GM21825 (cell line): Measurements from ENCODE around the gene BOD1.
A peak's percentile ranks its signal among the peaks of the same experiment; 100 is the strongest.
"Not testable (repeated sequence)": the region's sequence is repeated elsewhere in the genome, so short reads cannot be mapped to it uniquely, and the experiment has no call there.

Experiments
- ATAC-seq: cut with Tn5 transposase; IDR thresholded peaks from one replicate; pipeline ENCODE4 v1.9.1; 2021; ENCODE audit warnings: mild to moderate bottlenecking, moderate library complexity; ENCODE audit not compliant: unreplicated experiment

The BOD1 gene

GRCh38 chr5:173620784-173621183, 4.3 kb upstream of the BOD1 start:
- no peak for ATAC-seq

DNA sequence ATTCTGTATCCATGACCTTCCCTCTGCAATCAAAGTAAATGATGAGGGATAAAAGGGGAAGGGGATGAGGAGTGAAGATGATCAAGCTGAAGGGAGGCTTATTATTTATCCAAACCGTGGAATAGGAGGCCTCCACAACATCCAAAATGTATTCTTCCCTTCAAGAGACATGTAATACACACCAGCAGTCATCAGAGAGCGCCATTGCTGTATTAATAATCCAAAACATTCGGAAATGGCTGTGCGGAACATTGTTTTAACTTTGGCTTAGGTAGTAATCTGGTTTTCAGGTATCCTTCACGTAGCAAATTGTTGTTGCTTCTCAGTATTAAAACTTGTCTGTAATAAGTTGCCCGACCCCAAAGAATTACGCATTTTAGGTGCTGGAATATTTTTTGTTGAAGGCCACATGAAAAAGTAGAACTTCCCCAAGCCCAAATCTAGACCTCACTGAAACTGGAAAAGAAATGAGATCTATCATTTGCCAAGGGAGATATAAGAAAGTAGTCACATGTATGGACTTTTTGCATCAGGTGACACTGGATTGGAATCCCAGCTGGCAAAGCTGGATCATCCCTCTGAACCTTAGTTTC, 2.6 kb upstream of the BOD1 start:
- no peak for ATAC-seq

GRCh38 chr5:173615884-173616576, 420 bp downstream of the BOD1 start:
- peak; percentile 48 for ATAC-seq

DNA sequence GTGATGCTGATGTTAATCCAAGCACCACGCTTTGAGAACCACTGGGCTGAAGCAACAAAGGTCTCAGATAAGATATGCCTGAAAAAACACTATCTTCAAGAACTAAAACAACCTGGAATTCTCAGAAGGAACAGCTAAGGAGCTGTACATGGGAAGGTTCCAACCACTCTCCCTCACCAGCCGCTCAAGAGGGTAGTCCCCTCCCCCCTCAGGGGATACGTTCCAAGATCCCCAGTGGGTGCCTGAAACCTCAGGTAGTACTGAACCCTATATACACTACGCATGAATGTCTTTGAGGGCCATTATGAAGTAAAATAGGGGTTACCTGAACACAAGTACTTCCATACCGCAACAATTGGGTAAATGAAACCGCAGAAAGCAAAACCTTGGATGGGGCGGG, 1.9 kb downstream of the BOD1 start:
- no peak for ATAC-seq

DNA sequence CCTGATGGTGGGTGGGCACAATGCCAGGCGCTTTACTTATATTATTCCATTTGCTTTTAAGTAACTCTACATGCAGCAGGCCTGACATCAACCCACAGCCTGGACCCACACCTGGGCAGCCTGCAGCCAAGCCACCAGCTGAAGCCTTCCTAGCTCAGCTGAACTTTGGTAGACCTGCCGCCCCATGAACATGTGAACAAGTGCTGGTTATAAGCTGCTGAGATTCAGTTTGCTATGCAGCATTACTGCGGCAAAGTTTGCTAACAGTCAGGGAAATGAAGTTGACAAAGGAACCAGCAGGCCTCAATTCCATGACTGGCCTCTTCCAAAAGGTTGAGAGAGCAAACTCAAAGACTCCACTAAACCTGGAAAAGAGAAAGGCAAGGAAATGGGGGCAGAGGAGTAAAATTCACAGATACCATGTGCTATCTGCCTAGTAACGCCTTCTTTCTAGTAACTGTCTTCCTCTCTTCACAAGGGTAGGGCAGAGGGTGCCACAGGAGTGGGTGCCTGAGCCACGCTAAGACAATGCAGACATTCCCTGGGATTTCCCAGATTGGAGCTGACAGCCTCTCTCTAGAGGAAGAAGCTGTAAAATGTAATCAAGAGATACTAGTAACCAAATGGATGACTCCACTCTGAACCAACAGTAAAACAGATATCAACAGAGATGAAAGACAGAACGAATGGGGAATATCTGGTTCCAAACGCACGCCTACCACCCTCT, 2.9 kb downstream of the BOD1 start:
- no peak for ATAC-seq

GRCh38 chr5:173612948-173613347, 3.5 kb downstream of the BOD1 start:
- no peak for ATAC-seq

GRCh38 chr5:173611706-173612105, 4.7 kb downstream of the BOD1 start:
- no peak for ATAC-seq

DNA sequence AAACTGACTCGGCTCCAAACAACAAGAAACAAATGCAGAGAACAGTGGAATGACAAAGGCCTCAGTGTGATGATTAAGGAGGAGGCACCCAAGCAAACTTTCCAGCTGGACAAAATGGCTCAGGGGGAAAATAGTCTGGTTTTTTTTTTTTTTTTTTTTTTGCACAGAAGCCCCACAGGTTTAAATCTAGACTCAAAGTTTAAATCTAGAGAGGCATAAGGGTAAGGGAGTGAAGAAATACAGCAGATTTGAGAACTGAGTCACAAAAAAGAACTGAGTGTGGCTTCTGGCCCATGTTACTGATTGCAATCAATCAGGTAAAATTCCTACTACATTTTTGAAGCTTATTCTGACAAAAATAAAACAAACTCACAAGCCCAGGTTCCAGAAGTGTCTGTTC, 12.3 kb downstream of the BOD1 start:
- no peak for ATAC-seq

DNA sequence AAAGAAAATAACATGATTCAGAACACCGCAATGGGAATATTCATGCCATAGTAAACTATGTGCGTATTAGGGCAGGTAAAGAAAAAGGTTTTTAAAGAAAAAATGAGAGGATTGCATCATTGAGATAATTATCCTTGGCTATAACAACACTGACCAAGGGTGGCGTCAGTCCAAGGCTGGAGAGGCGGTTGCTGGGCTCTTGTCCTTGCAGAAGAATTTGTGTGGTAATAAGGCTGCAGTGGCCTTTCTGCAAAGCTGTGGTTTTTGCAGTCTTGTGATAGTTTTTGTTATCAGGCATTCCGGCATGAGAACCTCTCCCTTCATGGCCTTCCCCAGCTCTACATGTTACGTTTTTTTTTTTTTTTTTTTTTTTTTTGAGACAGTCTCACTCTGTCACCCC, 14.0 kb downstream of the BOD1 start:
- ATAC-seq = no peak

- no peak for ATAC-seq
Observed at GRCh38 chr5:173598686-173599085, 17.8 kb downstream of the BOD1 start.

GRCh38 chr5:173597304-173597703, 19.1 kb downstream of the BOD1 start:
- no peak for ATAC-seq

DNA sequence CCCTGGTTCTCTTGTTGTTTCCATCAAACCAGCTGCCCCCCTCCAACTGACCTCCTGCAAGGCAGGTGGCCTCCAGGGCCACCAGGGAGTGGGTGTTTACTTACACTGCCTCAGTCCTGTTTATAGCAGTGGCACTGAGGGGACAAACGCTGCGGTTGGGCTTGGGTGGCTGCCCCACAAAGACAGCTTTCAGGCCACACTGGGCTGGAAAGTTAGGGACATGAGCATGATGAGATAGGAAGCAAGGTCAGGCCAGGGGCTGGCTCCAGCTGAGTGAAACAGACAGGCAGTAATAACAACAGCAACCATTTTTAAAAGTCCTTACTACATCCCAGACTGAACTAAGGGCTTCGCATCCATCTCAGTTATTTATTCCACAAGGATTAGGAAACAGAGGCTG, 20.6 kb downstream of the BOD1 start:
- ATAC-seq = no peak

GRCh38 chr5:173594061-173594460, 22.4 kb downstream of the BOD1 start:
- ATAC-seq = no peak

DNA sequence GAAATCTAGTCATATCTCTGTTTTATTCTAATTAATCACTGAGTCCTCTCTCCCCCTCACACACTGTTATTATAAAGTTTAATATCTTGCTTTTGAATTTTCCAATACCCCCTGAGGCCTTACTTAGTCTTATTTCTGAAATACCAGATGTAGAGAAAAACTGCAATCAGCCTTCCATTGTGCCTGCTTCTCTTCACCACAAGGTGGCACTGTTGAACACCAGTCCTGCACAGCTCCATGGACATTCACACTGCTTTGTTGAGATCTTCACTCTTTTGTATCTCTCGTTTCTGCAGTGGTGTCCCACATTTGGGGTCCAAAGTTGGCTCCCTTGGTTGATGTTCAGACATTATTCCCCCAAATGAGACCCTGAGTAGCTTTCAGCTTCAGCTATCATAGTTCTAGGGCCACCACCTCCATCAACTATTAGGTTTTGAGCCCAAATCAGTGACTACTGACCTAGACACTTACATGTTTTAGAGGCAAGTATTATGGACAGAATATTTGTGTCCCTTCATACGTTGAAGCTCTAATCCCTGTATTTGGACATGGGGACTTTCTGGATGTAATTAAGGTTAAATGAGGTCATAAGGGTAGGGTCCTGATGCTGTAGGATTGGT, 24.3 kb downstream of the BOD1 start:
- ATAC-seq = no peak

GRCh38 chr5:173591056-173591514, 25.4 kb downstream of the BOD1 start:
- no peak for ATAC-seq

GRCh38 chr5:173590436-173591055, 25.9 kb downstream of the BOD1 start:
- no peak for ATAC-seq

DNA sequence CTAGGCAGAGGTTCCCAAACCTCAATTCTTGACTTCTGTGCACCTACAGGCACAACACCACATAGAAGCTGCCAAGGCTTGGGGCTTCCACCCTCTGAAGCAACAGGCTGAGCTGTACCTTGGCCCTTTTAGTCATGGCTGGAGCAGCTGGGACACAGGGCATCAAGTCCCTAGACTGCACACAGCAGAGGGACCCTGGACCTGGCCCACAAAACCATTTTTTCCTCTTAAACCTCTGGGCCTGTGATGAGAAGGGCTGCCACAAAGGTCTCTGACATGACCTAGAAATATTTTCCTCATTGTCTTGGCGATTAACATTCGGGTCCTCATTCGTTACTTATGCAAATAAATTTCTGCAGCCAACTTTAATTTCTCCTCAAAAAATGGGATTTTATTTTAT, 30.3 kb downstream of the BOD1 start:
- ATAC-seq = not testable (repeated sequence)

DNA sequence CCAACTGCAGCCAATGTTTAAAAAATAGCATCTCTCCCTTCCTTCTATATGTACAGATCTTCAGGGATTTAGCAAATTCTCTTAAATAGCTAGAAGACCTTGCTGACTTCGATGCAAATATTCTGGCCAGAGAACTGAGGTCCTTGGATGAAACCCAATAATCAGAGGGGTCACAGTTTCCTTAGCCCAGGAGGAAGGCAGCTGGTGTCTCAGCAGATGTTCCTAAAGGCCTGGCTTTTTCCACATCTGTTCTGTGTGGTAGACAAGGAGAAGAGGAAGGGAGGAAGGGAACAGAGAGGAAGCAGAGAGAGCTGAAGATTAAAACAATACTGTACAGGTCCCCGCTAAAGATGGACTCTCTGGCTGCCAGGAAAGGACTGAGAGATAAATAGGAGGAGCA, 33.1 kb downstream of the BOD1 start:
- ATAC-seq = no peak

DNA sequence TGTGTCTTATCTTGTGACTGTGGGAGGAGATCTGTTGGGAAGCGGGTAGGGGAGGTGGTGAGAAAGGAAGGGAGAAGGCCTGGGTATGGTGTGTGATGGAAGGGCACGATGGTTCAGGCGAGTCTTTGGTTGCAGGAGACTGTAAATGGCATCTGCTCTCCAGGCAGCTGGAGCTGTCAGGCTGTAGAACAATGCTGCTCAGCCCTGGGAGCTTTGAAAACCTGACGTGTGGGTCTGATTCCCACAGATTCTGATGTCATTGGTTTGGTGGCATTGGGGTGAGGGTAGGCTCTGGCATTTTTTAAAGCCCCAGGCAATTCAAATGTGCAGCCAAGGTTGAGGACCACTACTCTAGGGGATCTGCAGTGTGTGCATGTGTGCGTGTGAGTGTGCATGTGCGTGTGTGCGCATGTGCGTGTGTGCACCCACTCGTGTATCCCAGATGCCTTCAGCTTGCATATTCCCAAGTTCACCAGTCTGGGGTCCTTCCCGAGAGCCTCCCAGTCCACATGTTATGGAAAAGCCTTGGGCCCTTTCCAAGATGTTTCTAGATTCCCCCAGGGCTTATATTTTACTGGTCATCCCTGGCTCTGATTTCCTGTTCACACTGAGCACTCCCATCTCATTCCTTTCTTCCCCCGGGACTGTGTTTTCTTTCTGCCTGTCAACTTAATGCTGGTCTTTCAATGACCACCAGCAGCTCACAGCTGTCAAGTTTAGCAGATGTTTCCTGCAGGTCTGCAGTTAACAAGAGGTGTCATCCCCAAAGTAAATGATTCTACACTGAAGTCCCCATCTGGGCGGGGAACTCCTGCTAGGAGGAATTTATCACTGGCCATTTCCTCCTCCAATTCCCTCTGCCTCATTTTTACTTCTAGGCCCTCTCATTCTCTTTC, 34.0 kb downstream of the BOD1 start:
- ATAC-seq = no peak
